ENCODE measurements around the gene CEACAM3. TPM values are rescaled to one million over a fixed set of nuclear protein-coding genes. Genes with fewer than 3 reads are reported as not detected.

CEACAM3 gene
- total RNA-seq, 4 donors from 2014 or later, result 0.82 to 2.2 (median 1.6) TPM; not detected in 1

DNA sequence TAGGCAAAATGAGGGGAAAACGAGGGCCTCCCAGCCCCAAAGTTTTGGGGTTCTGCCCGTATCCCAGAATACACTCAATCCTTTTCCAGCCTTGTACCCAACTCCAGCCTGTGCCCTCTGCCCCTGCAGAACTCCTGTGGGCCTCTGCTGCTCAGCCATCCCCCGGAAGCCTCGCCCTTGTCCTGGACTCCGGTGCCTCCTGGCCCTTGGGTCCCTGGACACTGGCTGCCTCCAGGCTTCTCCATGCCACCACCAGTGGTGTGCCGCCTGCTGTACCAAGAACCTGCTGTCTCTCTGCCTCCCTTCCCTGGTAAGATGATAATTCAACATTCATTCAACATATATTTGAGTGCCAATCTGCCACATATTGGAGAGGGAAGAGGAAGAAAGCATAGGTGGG lies 52.3 kb downstream of the CEACAM3 start:
- Histone ChIP-seq H3K4me1 (no peaks in the 10 kb centered on the region), H3K27ac (no peak overlapping the region), H3K27me3 (peaks cover 26% of the 10 kb centered on the region), H3K9me3 (no peaks in the 10 kb centered on the region), H3K36me3 (no peaks in the 10 kb centered on the region), H3K4me3 (no peak overlapping the region)
- in situ Hi-C loops (cut with MboI; ENCODE audit: low pct_ligation_motif_present in 1 of 4, low pct_unique_long_range_greater_than_20kb in 1 of 4, low sequenced_read_pairs in 3 of 4) (loop anchor here in 1 of 4 donors (25.0 kb wide), 1 partner anchor 361 kb away; no protein-coding TSS in a partner anchor), intact Hi-C loops (cut with DNase I; ENCODE audit: low total_unique reads) (no loop called here)
- 81 to 100% methylated on average over 1 to 6 of the region's 6 CpGs for WGBS, 2 donors (ENCODE audit: low coverage in 1 of 2)
- TF ChIP-seq EP300 (IDR thresholded peaks at IDR 0.05; ENCODE audit: low read depth) (no peak), POLR2A (IDR thresholded peaks at IDR 0.05) (no peak), POLR2AphosphoS5 (IDR thresholded peaks at IDR 0.05) (no peak)
- TF ChIP-seq, protein P1, sequence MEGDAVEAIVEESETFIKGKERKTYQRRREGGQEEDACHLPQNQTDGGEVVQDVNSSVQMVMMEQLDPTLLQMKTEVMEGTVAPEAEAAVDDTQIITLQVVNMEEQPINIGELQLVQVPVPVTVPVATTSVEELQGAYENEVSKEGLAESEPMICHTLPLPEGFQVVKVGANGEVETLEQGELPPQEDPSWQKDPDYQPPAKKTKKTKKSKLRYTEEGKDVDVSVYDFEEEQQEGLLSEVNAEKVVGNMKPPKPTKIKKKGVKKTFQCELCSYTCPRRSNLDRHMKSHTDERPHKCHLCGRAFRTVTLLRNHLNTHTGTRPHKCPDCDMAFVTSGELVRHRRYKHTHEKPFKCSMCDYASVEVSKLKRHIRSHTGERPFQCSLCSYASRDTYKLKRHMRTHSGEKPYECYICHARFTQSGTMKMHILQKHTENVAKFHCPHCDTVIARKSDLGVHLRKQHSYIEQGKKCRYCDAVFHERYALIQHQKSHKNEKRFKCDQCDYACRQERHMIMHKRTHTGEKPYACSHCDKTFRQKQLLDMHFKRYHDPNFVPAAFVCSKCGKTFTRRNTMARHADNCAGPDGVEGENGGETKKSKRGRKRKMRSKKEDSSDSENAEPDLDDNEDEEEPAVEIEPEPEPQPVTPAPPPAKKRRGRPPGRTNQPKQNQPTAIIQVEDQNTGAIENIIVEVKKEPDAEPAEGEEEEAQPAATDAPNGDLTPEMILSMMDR (IDR thresholded peaks at IDR 0.05), result no peak
- no peak for DNase-seq

DNA sequence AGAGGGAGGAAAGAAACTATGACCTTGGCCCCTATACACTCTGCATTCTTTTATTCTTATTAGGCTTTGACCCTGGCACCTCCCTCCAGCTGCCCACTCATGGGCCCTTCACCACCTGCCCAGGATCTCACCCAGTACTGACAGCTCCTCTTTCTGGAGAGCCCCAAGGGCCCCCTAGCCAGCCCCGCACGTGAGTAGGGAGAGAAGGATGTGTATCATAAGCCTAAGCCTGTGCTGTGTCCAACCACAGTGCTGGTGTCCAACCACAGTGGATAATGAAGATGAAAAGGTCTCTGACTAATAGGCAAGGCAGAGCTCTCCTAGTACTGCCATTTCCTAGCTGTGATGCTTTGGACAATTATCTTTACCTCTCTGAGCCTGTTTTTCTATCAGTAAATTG lies 52.7 kb downstream of the CEACAM3 start:
- no peak overlapping the region for H3K27ac ChIP-seq
- no peak for DNase-seq
- in situ Hi-C loops (cut with MboI; ENCODE audit: low pct_ligation_motif_present in 1 of 4, low pct_unique_long_range_greater_than_20kb in 1 of 4, low sequenced_read_pairs in 3 of 4) (loop anchor here in 1 of 4 donors (25.0 kb wide), 1 partner anchor 362 kb away; no protein-coding TSS in a partner anchor), intact Hi-C loops (cut with DNase I; ENCODE audit: low total_unique reads) (no loop called here)
- H3K4me1 ChIP-seq, result no peaks in the 10 kb centered on the region
- WGBS, 2 donors (ENCODE audit: low coverage in 1 of 2), result 80% methylated on average over 2 of the region's 2 CpGs; no CpG with 5 or more reads in 1 of the 2 donors
- peaks cover 29% of the 10 kb centered on the region for H3K27me3 ChIP-seq
- no peaks in the 10 kb centered on the region for H3K9me3 ChIP-seq
- TF ChIP-seq, protein P1 (IDR thresholded peaks at IDR 0.05), result no peak
- TF ChIP-seq EP300 (IDR thresholded peaks at IDR 0.05; ENCODE audit: low read depth), result no peak
- no peak for TF ChIP-seq POLR2AphosphoS5 (IDR thresholded peaks at IDR 0.05)
- no peak for TF ChIP-seq POLR2A (IDR thresholded peaks at IDR 0.05)
- H3K4me3 ChIP-seq, result no peak overlapping the region
- H3K36me3 ChIP-seq, result no peaks in the 10 kb centered on the region

DNA sequence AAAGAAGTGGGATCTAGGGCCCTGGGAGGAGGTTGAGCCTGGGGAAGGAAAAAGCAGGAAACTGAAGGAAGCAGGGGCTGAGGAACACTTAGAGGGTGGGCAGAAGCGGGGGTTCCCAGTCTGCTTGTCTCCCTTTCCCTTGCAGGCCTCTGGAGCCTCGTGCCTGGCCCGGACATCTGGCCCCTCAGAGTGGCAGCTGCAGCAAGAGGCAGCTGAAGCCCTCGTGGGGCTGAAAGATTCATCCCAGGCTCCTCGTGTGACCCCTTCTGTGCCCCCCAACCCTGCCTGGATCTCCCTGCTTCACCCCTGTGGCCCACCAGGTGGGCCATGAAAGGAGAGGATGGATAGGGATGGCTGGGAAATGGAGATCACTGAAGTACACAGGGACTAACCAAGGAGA lies 54.0 kb downstream of the CEACAM3 start:
- H3K9me3 ChIP-seq, result no peaks in the 10 kb centered on the region
- WGBS, 2 donors (ENCODE audit: low coverage in 1 of 2), result 57% methylated on average over 5 of the region's 5 CpGs; no CpG with 5 or more reads in 1 of the 2 donors
- no peaks in the 10 kb centered on the region for H3K4me1 ChIP-seq
- DNase-seq, result no peak
- H3K27me3 ChIP-seq, result peaks cover 29% of the 10 kb centered on the region
- intact Hi-C loops (cut with DNase I; ENCODE audit: low total_unique reads), result no loop called here
- no peak for TF ChIP-seq EP300 (IDR thresholded peaks at IDR 0.05; ENCODE audit: low read depth)
- TF ChIP-seq, protein P1 (IDR thresholded peaks at IDR 0.05), result no peak
- no peak for TF ChIP-seq POLR2A (IDR thresholded peaks at IDR 0.05)
- no peak for TF ChIP-seq POLR2AphosphoS5 (IDR thresholded peaks at IDR 0.05)
- no peak overlapping the region for H3K4me3 ChIP-seq
- in situ Hi-C loops (cut with MboI; ENCODE audit: low pct_ligation_motif_present in 1 of 4, low pct_unique_long_range_greater_than_20kb in 1 of 4, low sequenced_read_pairs in 3 of 4), result no loop called here
- H3K27ac ChIP-seq, result no peak overlapping the region
- no peaks in the 10 kb centered on the region for H3K36me3 ChIP-seq

DNA sequence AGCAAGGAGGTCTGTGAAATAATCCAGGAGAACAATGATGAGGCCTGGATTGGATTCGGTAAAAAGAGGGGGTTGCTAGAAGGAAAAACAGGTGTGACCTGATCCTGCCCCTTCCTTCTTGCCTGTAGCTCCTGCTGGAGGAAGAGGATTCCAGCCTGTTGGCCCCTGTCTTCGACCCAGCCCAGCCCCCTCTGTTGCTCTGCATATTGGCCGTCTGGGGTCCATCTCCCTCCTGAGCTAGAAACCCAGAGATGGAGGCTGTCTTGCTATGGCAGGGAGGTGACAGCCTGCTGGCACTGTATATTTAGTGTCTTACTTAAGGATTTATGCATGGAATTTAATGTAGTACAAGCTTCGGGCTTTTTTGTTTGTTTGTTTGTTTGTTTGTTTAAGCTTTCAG lies 55.1 kb downstream of the CEACAM3 start:
- TF ChIP-seq POLR2A (IDR thresholded peaks at IDR 0.05), result no peak
- TF ChIP-seq EP300 (IDR thresholded peaks at IDR 0.05; ENCODE audit: low read depth), result no peak
- TF ChIP-seq, protein P1 (IDR thresholded peaks at IDR 0.05), result no peak
- TF ChIP-seq POLR2AphosphoS5 (IDR thresholded peaks at IDR 0.05), result no peak

More for the DNA sequence above, 55.1 kb downstream of the CEACAM3 start:
- Histone ChIP-seq H3K27me3 (peaks cover 29% of the 10 kb centered on the region), H3K9me3 (no peaks in the 10 kb centered on the region), H3K36me3 (no peaks in the 10 kb centered on the region), H3K4me1 (no peaks in the 10 kb centered on the region), H3K4me3 (no peak overlapping the region), H3K27ac (no peak overlapping the region)
- DNase-seq, result no peak
- intact Hi-C loops (cut with DNase I; ENCODE audit: low total_unique reads) (no loop called here), in situ Hi-C loops (cut with MboI; ENCODE audit: low pct_ligation_motif_present in 1 of 4, low pct_unique_long_range_greater_than_20kb in 1 of 4, low sequenced_read_pairs in 3 of 4) (no loop called here)
- WGBS, 2 donors (ENCODE audit: low coverage in 1 of 2), result 36 to 49% methylated on average over 4 of the region's 4 CpGs

All from transverse colon (tissue), 4 donors.